Aorta (tissue), 5 donors: ENCODE results near the gene CCDC85C. TPM values are rescaled to one million over a fixed set of nuclear protein-coding genes. Genes with fewer than 3 reads are reported as not detected.

ENCODE experiments used
- ATAC-seq: fragments of 200-7000 bp; cut with Tn5 transposase; one replicate; pipeline ENCODE4 v1.9.1; 2022; ENCODE audit warnings: moderate library complexity; ENCODE audit not compliant: low FRiP score
- DNase-seq, 2 donors: peaks; one replicate each; pipeline ENCODE4 v3.0.0-alpha.2; 2020
- H3K27ac ChIP-seq, 2 donors: one replicate each; pipeline ENCODE4 v1.5.1; 2013; ENCODE audit warnings: low read length in 2 of 2, mild to moderate bottlenecking in 2 of 2, moderate library complexity in 2 of 2, control low read depth in 1 of 2, inconsistent platforms in 1 of 2, low read depth in 1 of 2
- H3K27me3 ChIP-seq, 2 donors: one replicate each; pipeline ENCODE4 v1.6.1; 2013; ENCODE audit warnings: control low read depth in 1 of 2, low read length in 1 of 2, mild to moderate bottlenecking in 1 of 2, moderate library complexity in 1 of 2; ENCODE audit not compliant: insufficient read depth in 2 of 2, control insufficient read depth in 1 of 2
- H3K36me3 ChIP-seq, 2 donors: one replicate each; pipeline ENCODE4 v1.6.1; 2013; ENCODE audit warnings: control low read depth in 1 of 2, low read length in 1 of 2, mild to moderate bottlenecking in 1 of 2; ENCODE audit not compliant: insufficient read depth in 2 of 2, control insufficient read depth in 1 of 2
- H3K4me1 ChIP-seq, 2 donors: one replicate each; pipeline ENCODE4 v1.6.1; 2013; ENCODE audit warnings: low read length in 2 of 2, control low read depth in 1 of 2, mild to moderate bottlenecking in 1 of 2, moderate library complexity in 1 of 2; ENCODE audit not compliant: insufficient read depth in 2 of 2, control insufficient read depth in 1 of 2
- H3K4me3 ChIP-seq, 2 donors: one replicate each; pipeline ENCODE4 v1.5.1; 2013; ENCODE audit warnings: low read length in 2 of 2, control low read depth in 1 of 2, mild to moderate bottlenecking in 1 of 2
- H3K9me3 ChIP-seq: one replicate; pipeline ENCODE4 v1.6.1; 2013; ENCODE audit warnings: mild to moderate bottlenecking, low read length; ENCODE audit not compliant: control insufficient read depth
- WGBS, 2 donors: extraction: QIAGEN DNeasy Blood & Tissue Kit; methylation state at CpG; one replicate each; pipeline ENCODE4 v1.1.7; 2013; 5-methylcytosine and 5-hydroxymethylcytosine counted together
- intact Hi-C, 2 donors: fragments of 100-400 bp; cut with DNase I; formaldehyde crosslinking; loops; one replicate each; pipeline versions ENCODE4 v1.14.2 to v1.15.0; 2022
- polyA plus RNA-seq, 2 donors: library from polyadenylated mRNA; stranded (reverse); fragments of 200-250 nt; gene quantifications; one replicate each; pipeline ENCODE4 v1.2.3, GENCODE V29; 2013
- total RNA-seq, 2 donors: library from RNA; stranded (reverse); fragmentation: NEBNext Ultra II Directional; extraction: Animal tissue kit (Norgen Biotek cat#: 25700); gene quantifications; one replicate each; pipeline ENCODE4 v1.2.1, GENCODE V29; 2021
- donor health status: healthy with polysubstance abuse.
- donor health status: Bipolar disorder and iron deficiency.
- donor health status: DM: no; HTN: no; CAD: no.
- donor health status: DM: no; HTN: no; CAD: no.
- donor health status: DM: yes; HTN: yes; CAD: no.

Gene CCDC85C
- total and polyA plus RNA-seq, 4 donors: 1.2 to 8.1 (median 7.0) TPM

GRCh38 chr14:99543985-99544384 lies 60.0 kb downstream of the CCDC85C start:
- no peaks in the 10 kb centered on the region for H3K4me1 ChIP-seq
- intact Hi-C loops: no loop called here
- no peaks in the 10 kb centered on the region for H3K27me3 ChIP-seq
- no peak for ATAC-seq
- H3K27ac ChIP-seq: no peak overlapping the region
- H3K9me3 ChIP-seq: no peaks in the 10 kb centered on the region
- DNase-seq: no peak
- no peak overlapping the region for H3K4me3 ChIP-seq
- H3K36me3 ChIP-seq: no peaks in the 10 kb centered on the region
- 93% methylated on average over 12 of the region's 12 CpGs for WGBS, 2 donors

- DNase-seq (no peak), ATAC-seq (no peak)
- Histone ChIP-seq H3K9me3 (no peaks in the 10 kb centered on the region), H3K4me1 (no peaks in the 10 kb centered on the region), H3K27ac (no peak overlapping the region), H3K27me3 (no peaks in the 10 kb centered on the region), H3K36me3 (no peaks in the 10 kb centered on the region), H3K4me3 (no peak overlapping the region)
- 94 to 97% methylated on average over 4 of the region's 4 CpGs for WGBS, 2 donors
- intact Hi-C loops: no loop called here
These were observed 60.6 kb downstream of the CCDC85C start for GRCh38 chr14:99543370-99543769.

GRCh38 chr14:99542566-99542965 lies 61.4 kb downstream of the CCDC85C start:
- no peak for ATAC-seq
- H3K36me3 ChIP-seq: no peaks in the 10 kb centered on the region
- H3K4me1 ChIP-seq: no peaks in the 10 kb centered on the region
- no peaks in the 10 kb centered on the region for H3K27me3 ChIP-seq
- no peak overlapping the region for H3K4me3 ChIP-seq
- WGBS, 2 donors: 94 to 95% methylated on average over 13 of the region's 13 CpGs
- no peak for DNase-seq
- no peaks in the 10 kb centered on the region for H3K9me3 ChIP-seq
- no peak overlapping the region for H3K27ac ChIP-seq
- intact Hi-C loops: no loop called here

GRCh38 chr14:99541677-99542470 lies 62.1 kb downstream of the CCDC85C start:
- intact Hi-C loops: no loop called here
- no peaks in the 10 kb centered on the region for H3K36me3 ChIP-seq
- no peak overlapping the region for H3K4me3 ChIP-seq
- H3K9me3 ChIP-seq: no peaks in the 10 kb centered on the region
- DNase-seq (no peak), ATAC-seq (no peak)
- whole genome bisulfite sequencing, 2 donors: 91 to 94% methylated on average over 18 of the region's 18 CpGs
- H3K27me3 ChIP-seq: no peaks in the 10 kb centered on the region
- H3K4me1 ChIP-seq: no peaks in the 10 kb centered on the region
- H3K27ac ChIP-seq: no peak overlapping the region

- DNase-seq (no peak), ATAC-seq (no peak)
- WGBS, 2 donors: 91% methylated on average over 10 of the region's 10 CpGs
- Histone ChIP-seq H3K36me3 (no peaks in the 10 kb centered on the region), H3K27me3 (no peaks in the 10 kb centered on the region), H3K4me3 (no peak overlapping the region), H3K27ac (no peak overlapping the region), H3K9me3 (no peaks in the 10 kb centered on the region), H3K4me1 (no peaks in the 10 kb centered on the region)
- intact Hi-C loops: no loop called here
These were observed 62.8 kb downstream of the CCDC85C start for GRCh38 chr14:99541211-99541610.

- no peaks in the 10 kb centered on the region for H3K9me3 ChIP-seq
- no peaks in the 10 kb centered on the region for H3K4me1 ChIP-seq
- intact Hi-C loops: no loop called here
- H3K36me3 ChIP-seq: no peaks in the 10 kb centered on the region
- H3K27ac ChIP-seq: no peak overlapping the region
- no peaks in the 10 kb centered on the region for H3K27me3 ChIP-seq
- H3K4me3 ChIP-seq: no peak overlapping the region
- no peak for ATAC-seq
- DNase-seq: no peak
- WGBS, 2 donors: 65 to 73% methylated on average over 15 of the region's 15 CpGs
These were observed 63.6 kb downstream of the CCDC85C start for GRCh38 chr14:99540196-99541032.

- H3K4me3 ChIP-seq: no peak overlapping the region
- no peak overlapping the region for H3K27ac ChIP-seq
- 81 to 85% methylated on average over 9 of the region's 9 CpGs for WGBS, 2 donors
- intact Hi-C loops: no loop called here
- H3K9me3 ChIP-seq: no peaks in the 10 kb centered on the region
- no peaks in the 10 kb centered on the region for H3K4me1 ChIP-seq
- no peak for DNase-seq
- no peak for ATAC-seq
- no peaks in the 10 kb centered on the region for H3K27me3 ChIP-seq
- H3K36me3 ChIP-seq: no peaks in the 10 kb centered on the region
These were observed 64.5 kb downstream of the CCDC85C start for GRCh38 chr14:99539491-99539890.

GRCh38 chr14:99538733-99539132 lies 65.3 kb downstream of the CCDC85C start:
- H3K4me1 ChIP-seq: no peaks in the 10 kb centered on the region
- 61 to 75% methylated on average over 5 of the region's 5 CpGs for WGBS, 2 donors
- ATAC-seq: no peak
- no peak overlapping the region for H3K4me3 ChIP-seq
- intact Hi-C loops: no loop called here
- DNase-seq: no peak
- H3K36me3 ChIP-seq: no peaks in the 10 kb centered on the region
- no peaks in the 10 kb centered on the region for H3K9me3 ChIP-seq
- no peak overlapping the region for H3K27ac ChIP-seq
- no peaks in the 10 kb centered on the region for H3K27me3 ChIP-seq

GRCh38 chr14:99538275-99538674 lies 65.7 kb downstream of the CCDC85C start:
- H3K9me3 ChIP-seq: no peaks in the 10 kb centered on the region
- no peaks in the 10 kb centered on the region for H3K4me1 ChIP-seq
- no peaks in the 10 kb centered on the region for H3K36me3 ChIP-seq
- WGBS, 2 donors: 63 to 71% methylated on average over 8 to 9 of the region's 9 CpGs
- H3K27me3 ChIP-seq: no peaks in the 10 kb centered on the region
- intact Hi-C loops: no loop called here
- ATAC-seq (no peak), DNase-seq (no peak)
- H3K4me3 ChIP-seq: no peak overlapping the region
- H3K27ac ChIP-seq: no peak overlapping the region
